ENCODE results near the gene TESK1. TPM values are rescaled to one million over a fixed set of nuclear protein-coding genes. Genes with fewer than 3 reads are reported as not detected.
"Not testable (repeated sequence)": the region's sequence is repeated elsewhere in the genome, so short reads cannot be mapped to it uniquely, and the experiment has no call there.

The TESK1 gene
- total RNA-seq, 1 donor from 2014 or later: 62.1 TPM

DNA sequence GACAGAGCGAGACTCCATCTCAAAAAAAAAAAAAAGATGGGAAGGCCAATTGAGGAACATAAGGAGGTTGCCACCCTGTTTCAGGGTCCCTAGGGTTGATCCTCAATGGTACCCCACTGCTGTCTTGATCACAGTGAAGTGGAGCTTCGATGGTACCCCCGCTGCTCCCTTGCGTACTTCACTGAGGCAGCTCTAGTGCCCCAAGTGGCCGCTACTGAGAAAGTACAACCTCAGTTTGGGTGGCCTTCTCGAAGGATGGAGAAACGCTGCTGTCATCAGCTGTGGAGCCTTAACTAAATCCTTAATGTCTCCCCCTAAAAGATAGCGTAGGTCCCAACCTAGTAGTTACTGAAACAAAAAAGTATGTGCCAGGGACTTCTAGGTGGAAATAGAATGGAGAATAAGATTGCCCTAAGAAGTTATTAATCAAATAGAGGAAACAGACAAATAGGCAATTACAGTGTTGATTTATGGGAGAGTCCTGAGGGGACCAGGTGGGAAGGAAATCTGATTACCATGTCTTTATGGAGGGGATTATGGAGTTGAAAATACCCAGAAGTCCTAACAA lies 6.3 kb downstream of the TESK1 start:
- Mint-ChIP-seq H3K27me3 (ENCODE audit: insufficient read depth) (no peaks in the 10 kb centered on the region), H3K4me3 (no peak overlapping the region), H3K36me3 (ENCODE audit: low read depth) (peaks cover 30% of the 10 kb centered on the region), H3K27ac (no peak overlapping the region), H3K4me1 (ENCODE audit: low read depth) (peaks cover 36% of the 10 kb centered on the region), H3K9me3 (no peaks in the 10 kb centered on the region)
- intact Hi-C loops (cut with micrococcal nuclease): no loop called here
- DNase-seq (ENCODE audit: low spot score): peak; percentile 41

DNA sequence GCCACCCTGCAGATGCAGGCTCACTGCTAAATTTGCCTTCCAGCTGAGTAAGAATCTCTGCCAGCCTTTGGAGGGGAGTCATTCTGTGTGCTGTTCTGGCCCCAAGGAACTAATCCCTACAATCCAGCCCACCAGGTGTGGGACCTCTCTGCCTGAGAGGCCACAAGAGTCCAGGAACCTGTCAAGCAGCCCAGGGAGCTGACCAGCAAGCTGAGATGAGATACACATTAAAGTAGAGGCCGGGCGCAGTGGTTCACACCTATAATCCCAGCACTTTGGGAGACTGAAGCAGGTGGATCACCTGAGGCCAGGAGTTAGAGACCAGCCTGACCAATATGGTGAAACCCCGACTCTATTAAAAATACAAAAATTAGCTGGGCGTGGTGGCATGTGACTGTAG lies 7.0 kb downstream of the TESK1 start:
- H3K27ac Mint-ChIP-seq; H3K27me3 Mint-ChIP-seq (ENCODE audit: insufficient read depth); H3K9me3 Mint-ChIP-seq; DNase-seq (ENCODE audit: low spot score); intact Hi-C loops (cut with micrococcal nuclease); H3K4me3 Mint-ChIP-seq: not testable (repeated sequence)
- Mint-ChIP-seq H3K36me3 (ENCODE audit: low read depth) (peaks cover 26% of the 10 kb centered on the region), H3K4me1 (ENCODE audit: low read depth) (peaks cover 36% of the 10 kb centered on the region)

DNA sequence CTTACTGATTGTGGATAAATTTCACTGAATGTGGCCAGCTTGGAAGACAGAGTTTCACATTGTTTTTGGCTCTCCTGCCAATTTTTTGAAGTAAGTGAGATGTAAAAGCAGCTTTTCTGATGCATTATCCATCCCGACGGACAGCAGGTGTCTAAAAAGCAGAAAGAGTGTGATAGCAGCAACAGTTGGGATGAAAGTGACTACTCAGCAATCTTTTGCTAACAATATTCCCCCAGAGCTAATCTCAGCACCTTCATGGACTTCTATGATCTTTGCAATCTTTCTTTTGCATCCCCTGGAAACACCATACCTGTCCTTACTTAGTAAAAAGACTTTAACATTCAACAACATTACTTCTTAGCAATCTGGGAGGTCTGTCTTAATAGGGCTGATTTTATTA lies 7.8 kb downstream of the TESK1 start:
- Mint-ChIP-seq H3K4me1 (ENCODE audit: low read depth) (peaks cover 38% of the 10 kb centered on the region), H3K27ac (no peak overlapping the region), H3K9me3 (no peaks in the 10 kb centered on the region), H3K27me3 (ENCODE audit: insufficient read depth) (no peaks in the 10 kb centered on the region), H3K4me3 (no peak overlapping the region), H3K36me3 (ENCODE audit: low read depth) (peaks cover 20% of the 10 kb centered on the region)
- DNase-seq (ENCODE audit: low spot score): no peak
- intact Hi-C loops (cut with micrococcal nuclease): no loop called here

DNA sequence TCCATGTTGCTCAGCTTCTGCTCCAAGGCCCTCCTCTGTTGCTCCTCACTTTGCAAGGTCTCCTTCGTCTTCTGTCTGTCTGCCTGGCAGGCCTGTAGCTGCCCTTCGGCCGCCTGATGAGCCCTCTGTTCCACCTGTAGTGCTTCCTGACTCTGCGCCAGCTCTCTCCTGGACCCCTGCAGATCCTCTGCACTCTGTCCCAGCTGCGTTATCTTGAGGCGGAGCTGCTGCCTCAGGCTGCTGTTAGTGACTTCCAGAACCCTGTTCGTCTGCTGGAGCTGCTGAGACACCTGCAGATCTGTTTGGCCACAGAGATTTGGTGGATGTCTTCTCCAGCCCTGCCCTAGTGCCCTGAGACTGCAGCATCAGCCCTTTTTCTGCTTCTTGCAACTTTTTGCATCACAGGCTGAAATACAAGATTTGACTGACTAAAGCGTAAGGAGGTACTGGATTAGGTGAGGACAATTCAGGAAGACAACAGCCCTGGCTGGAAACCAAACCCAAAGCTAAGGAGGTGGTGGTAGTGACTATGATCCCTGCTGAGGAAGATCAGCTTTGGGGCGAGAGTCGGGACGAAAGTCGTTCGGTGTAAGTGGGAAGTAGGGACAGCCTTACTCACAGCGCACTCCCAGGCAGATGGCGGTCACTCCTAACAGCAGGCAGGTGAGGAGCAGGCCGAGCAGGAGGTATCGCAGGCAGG lies 11.1 kb downstream of the TESK1 start:
- H3K9me3 Mint-ChIP-seq: no peaks in the 10 kb centered on the region
- peak overlapping the region; percentile 69 for H3K4me3 Mint-ChIP-seq
- DNase-seq (ENCODE audit: low spot score): no peak
- peaks cover 67% of the 10 kb centered on the region for H3K4me1 Mint-ChIP-seq (ENCODE audit: low read depth)
- intact Hi-C loops (cut with micrococcal nuclease): loop anchor here (5.0 kb wide), 1 partner anchor 211 kb away; the partner anchor contains the start of genes FAM221B and TMEM8B
- H3K27me3 Mint-ChIP-seq (ENCODE audit: insufficient read depth): peaks cover 2% of the 10 kb centered on the region
- peaks cover 10% of the 10 kb centered on the region for H3K36me3 Mint-ChIP-seq (ENCODE audit: low read depth)
- H3K27ac Mint-ChIP-seq: peak overlapping the region; percentile 60

DNA sequence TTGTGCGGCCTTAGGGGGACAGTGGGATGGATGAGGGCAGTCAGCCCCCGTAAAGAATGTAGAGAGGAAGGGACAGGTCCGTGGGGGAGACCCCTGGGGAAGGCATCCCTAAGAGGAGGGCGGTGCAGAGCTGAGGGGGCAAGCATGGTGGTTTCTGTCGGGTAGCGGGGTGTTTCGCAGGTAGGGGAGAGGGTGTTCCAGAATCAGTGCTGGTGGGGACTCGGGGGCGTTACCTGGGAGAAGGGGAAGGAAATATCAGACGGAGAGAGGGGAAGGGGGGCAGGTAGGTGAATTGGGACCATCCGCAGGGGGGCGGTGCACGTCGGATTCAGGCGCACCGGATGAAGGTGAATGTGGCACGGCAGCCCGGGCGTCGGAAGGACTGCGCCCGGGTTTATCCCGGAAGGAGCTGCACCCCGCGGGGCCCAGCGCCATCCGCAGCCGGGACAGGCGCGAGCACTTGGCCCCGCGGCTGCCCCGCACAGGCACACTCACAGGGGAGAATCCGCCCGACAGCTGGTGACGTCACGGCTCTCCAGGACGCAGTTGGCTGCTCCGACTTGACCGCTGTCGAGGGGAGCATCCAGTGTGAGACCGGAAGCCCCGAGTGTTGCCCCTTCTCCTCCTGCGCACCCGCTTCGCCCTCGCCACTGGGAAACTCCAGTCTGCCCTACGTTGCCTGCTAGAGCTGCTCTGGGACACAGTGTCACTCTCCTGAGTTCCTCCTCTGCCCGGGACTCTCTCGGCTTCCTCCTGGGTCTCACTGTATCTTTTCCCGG lies 11.8 kb downstream of the TESK1 start:
- no peaks in the 10 kb centered on the region for H3K9me3 Mint-ChIP-seq
- H3K27ac Mint-ChIP-seq: peak overlapping the region; percentile 92
- intact Hi-C loops (cut with micrococcal nuclease): loop anchor here (5.0 kb wide), 1 partner anchor 210 kb away; the partner anchor contains the start of genes FAM221B and TMEM8B
- peaks cover 4% of the 10 kb centered on the region for H3K36me3 Mint-ChIP-seq (ENCODE audit: low read depth)
- peak; percentile 57 for DNase-seq (ENCODE audit: low spot score)
- H3K4me3 Mint-ChIP-seq: peak overlapping the region; percentile 69
- H3K27me3 Mint-ChIP-seq (ENCODE audit: insufficient read depth): peaks cover 2% of the 10 kb centered on the region
- H3K4me1 Mint-ChIP-seq (ENCODE audit: low read depth): peaks cover 65% of the 10 kb centered on the region

DNA sequence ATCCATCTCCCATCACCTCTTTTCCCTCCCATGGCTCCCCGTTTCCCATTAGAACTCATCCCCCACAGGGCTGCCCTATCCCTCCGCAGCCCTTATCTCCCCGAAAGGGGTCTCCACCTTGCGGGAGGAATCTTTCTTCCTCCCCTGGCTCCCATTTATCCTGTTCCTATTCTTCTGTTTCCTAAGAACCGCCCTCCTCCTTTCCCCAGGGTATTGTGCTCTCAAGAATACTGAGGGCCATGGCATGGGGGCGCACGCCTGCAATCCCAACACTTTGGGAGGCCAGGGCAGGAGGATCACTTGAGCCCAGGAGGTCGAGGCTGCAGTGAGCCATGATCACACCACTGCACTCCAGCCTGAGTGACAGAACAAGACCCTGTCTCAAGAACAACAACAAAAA lies 12.5 kb downstream of the TESK1 start:
- no peak for DNase-seq (ENCODE audit: low spot score)
- intact Hi-C loops (cut with micrococcal nuclease): loop anchor here (5.0 kb wide), 1 partner anchor 210 kb away; the partner anchor contains the start of genes FAM221B and TMEM8B
- peak overlapping the region; percentile 92 for H3K27ac Mint-ChIP-seq
- peaks cover 4% of the 10 kb centered on the region for H3K36me3 Mint-ChIP-seq (ENCODE audit: low read depth)
- H3K27me3 Mint-ChIP-seq (ENCODE audit: insufficient read depth): peaks cover 2% of the 10 kb centered on the region
- H3K4me3 Mint-ChIP-seq: peak overlapping the region; percentile 69
- H3K4me1 Mint-ChIP-seq (ENCODE audit: low read depth): peaks cover 69% of the 10 kb centered on the region
- H3K9me3 Mint-ChIP-seq: no peaks in the 10 kb centered on the region

DNA sequence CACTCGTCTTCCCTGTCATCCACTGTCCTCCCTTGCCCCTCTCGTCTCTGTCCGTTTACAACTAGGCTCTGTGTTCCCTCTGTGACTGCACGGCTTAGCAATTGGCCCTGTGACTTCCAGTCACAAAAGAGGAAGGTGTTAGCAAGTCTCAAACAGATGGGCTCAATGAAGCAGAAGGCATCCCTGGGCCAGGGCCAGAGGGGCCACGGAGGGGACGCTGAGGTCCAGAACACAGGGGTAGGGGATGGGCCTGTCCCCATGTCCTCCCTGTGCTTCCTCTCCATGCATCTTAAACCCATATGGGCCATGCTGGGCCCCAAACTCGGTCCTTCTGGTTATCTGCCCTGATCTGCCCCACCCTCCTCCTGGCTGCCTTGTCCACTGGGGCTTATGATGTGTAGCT lies 13.3 kb downstream of the TESK1 start, which contains the start of gene CD72:
Gene CD72, minus strand, starts transcription at position 89 of the 403 bp plus-strand sequence. CDS start 110 bp downstream, outside the sequence.
- no peaks in the 10 kb centered on the region for H3K9me3 Mint-ChIP-seq
- H3K4me1 Mint-ChIP-seq (ENCODE audit: low read depth): peaks cover 69% of the 10 kb centered on the region
- intact Hi-C loops (cut with micrococcal nuclease): loop anchor here (2.0 to 5.0 kb wide), 2 partner anchors 110 to 209 kb away; partner anchors contain the start of genes FAM221B and TMEM8B
- peaks cover 3% of the 10 kb centered on the region for H3K36me3 Mint-ChIP-seq (ENCODE audit: low read depth)
- peaks cover 2% of the 10 kb centered on the region for H3K27me3 Mint-ChIP-seq (ENCODE audit: insufficient read depth)
- H3K27ac Mint-ChIP-seq: peak within 1 kb of the TSS; percentile 92
- DNase-seq (ENCODE audit: low spot score): no peak
- H3K4me3 Mint-ChIP-seq: peak within 1 kb of the TSS; percentile 69

DNA sequence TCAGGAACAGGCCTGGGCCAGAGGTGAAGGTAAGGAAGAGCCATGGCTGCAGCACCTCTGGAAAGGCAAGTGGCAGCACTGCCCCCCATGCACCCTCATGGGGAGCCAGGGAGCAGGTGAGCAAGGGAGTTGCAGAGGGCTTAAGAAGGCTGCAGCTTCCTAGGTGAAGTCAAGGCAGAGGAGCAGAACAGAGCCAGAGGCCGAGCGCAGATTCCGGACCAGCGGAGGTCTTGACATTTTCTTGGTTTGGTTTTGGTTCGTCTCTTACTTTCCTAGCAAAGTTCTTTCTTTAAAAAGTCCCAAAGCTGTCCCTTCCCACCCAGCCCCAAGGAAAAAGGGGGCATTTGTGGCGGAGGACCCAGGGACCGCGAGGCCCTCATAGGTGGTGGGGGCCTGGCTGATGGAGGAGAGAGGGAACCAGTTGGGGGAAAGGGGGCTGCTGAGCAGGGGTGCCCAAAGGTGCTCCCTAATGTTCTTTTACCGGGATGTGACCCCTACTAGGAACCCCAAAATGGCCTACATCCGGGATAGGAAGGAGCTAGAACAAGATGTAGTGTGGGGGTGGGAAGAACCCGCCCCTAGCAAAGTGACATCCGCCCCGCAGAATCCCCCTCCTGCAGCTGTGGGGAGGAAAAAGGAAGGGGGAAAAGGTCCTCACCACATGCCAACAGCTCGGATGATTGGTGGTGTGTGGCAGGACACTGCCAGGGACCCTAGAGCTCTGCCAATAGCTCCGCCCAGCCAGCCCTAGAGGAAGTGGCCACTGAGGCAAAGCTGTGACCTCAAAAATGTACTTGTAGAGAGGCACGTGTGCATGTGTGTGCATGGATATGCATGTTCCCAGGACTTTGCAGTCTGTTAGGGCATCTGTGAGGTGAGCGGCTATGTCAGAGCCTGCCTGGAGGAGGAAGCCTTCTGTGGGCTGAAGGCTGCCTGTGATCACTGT lies 14.1 kb downstream of the TESK1 start:
- intact Hi-C loops (cut with micrococcal nuclease): loop anchor here (1.0 to 5.0 kb wide), 7 partner anchors 15 to 208 kb away; partner anchors contain the start of genes CREB3, FAM221B, TLN1 and TMEM8B

DNA sequence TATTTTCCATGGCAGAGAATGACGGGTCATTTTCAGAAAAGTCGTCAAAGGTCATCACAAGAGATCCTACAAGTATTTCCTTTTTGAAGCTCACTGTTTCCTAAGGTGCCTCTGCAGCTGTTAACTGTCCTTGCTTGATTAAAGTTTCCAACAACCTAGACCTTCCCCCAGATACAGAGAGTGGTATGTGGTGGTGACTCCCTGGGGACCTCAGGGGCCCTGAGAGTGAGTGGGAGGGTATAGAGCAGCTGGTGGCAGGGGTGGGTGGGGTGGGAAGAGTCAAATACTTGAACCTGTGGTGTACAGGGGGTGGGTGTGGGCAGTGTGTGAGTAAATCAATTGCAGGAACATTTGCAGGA lies 14.7 kb downstream of the TESK1 start:
- peak overlapping the region; percentile 6 for H3K4me3 Mint-ChIP-seq

More for the DNA sequence above, 14.1 kb downstream of the TESK1 start:
- Mint-ChIP-seq H3K4me3 (peak overlapping the region; percentile 63), H3K36me3 (ENCODE audit: low read depth) (peaks cover 2% of the 10 kb centered on the region), H3K9me3 (no peaks in the 10 kb centered on the region), H3K27me3 (ENCODE audit: insufficient read depth) (peaks cover 2% of the 10 kb centered on the region), H3K4me1 (ENCODE audit: low read depth) (peaks cover 69% of the 10 kb centered on the region), H3K27ac (peak overlapping the region; percentile 92)
- peak; percentile 48 for DNase-seq (ENCODE audit: low spot score)

DNA sequence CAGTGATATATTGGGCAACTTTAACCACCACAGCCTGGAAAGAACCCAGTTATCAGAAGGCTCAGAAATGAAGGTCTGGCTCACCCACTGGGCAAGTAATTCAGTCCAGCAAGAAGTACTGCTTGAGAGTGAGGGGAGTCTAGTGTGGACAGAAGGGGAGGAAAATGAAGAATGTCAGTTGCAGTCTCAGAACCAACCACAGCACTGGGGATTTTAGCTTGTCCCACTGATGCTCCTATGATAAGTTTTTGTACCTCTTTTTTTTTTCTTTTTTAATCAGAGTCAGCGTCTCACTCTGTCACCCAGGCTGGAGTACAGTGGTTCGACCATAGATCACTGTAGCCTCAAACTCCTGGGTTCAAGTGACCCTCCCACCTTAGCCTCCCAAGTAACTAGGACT lies 22.5 kb downstream of the TESK1 start:
- no peaks in the 10 kb centered on the region for H3K9me3 Mint-ChIP-seq
- no peak for DNase-seq (ENCODE audit: low spot score)
- peaks cover 12% of the 10 kb centered on the region for H3K4me1 Mint-ChIP-seq (ENCODE audit: low read depth)
- intact Hi-C loops (cut with micrococcal nuclease): no loop called here
- H3K27me3 Mint-ChIP-seq (ENCODE audit: insufficient read depth): no peaks in the 10 kb centered on the region
- peak overlapping the region; percentile 16 for H3K27ac Mint-ChIP-seq
- H3K36me3 Mint-ChIP-seq (ENCODE audit: low read depth): no peaks in the 10 kb centered on the region
- no peak overlapping the region for H3K4me3 Mint-ChIP-seq

More for the DNA sequence above, 14.7 kb downstream of the TESK1 start:
- intact Hi-C loops (cut with micrococcal nuclease): loop anchor here (1.0 to 5.0 kb wide), 7 partner anchors 15 to 208 kb away; partner anchors contain the start of genes CREB3, FAM221B, TLN1 and TMEM8B
- Mint-ChIP-seq H3K27me3 (ENCODE audit: insufficient read depth) (peaks cover 2% of the 10 kb centered on the region), H3K27ac (peak overlapping the region; percentile 92), H3K9me3 (no peaks in the 10 kb centered on the region), H3K36me3 (ENCODE audit: low read depth) (no peaks in the 10 kb centered on the region), H3K4me1 (ENCODE audit: low read depth) (peaks cover 69% of the 10 kb centered on the region)
- no peak for DNase-seq (ENCODE audit: low spot score)

DNA sequence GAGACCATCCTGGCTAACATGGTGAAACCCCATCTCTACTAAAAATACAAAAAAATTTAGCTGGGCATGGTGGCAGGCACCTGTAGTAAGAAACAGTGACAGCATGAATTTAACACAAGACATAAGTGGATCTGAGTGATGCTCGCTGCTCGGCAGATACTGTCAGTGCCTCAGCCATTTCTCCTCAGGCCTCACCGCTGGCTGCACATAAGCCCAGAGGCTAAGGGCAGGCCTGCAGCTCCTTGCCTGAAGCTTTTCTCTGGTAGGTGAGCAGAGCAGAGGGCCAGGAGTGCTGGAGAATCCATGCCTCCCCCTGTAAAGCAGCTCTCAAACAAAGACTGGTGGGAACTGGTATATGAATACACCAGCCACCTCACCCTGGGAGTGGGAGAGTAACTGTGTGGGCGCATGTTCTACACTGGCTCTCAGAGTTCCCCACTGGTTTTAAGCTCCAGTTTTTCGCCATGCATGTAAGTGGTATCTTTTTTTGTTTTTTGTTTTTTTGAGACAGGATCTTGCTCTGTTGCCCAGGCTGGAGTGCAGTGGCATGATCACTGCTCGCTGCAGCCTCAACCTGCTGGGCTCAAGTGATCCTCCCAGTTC lies 23.4 kb downstream of the TESK1 start:
- intact Hi-C loops (cut with micrococcal nuclease): no loop called here
- Mint-ChIP-seq H3K27me3 (ENCODE audit: insufficient read depth) (no peaks in the 10 kb centered on the region), H3K4me1 (ENCODE audit: low read depth) (peaks cover 12% of the 10 kb centered on the region), H3K27ac (no peak overlapping the region), H3K4me3 (no peak overlapping the region), H3K9me3 (no peaks in the 10 kb centered on the region), H3K36me3 (ENCODE audit: low read depth) (no peaks in the 10 kb centered on the region)
- DNase-seq (ENCODE audit: low spot score): no peak
